SK-N-SH (cell line): ENCODE results near the gene NOP16.

Experiments
- CTCF ChIP-seq: fragments of 200-600 bp; sonication (generic); IDR thresholded peaks from 2 replicates; pipeline ENCODE4 v1.6.1; 2017; ENCODE audit warnings: antibody characterized with exemption, mild to moderate bottlenecking, moderate library complexity
- GABPA ChIP-seq: IDR thresholded peaks from 2 replicates; pipeline ENCODE4 v1.4.0; 2012; ENCODE audit warnings: low read depth, mild to moderate bottlenecking
- GATA2 ChIP-seq: sonication (generic); formaldehyde crosslinking; IDR thresholded peaks from 2 replicates; pipeline ENCODE4 v1.5.0; 2020; ENCODE audit warnings: mild to moderate bottlenecking, missing genetic modification reagents
- MAX ChIP-seq: IDR thresholded peaks from 2 replicates; pipeline ENCODE4 v1.4.0; 2012; ENCODE audit warnings: low read depth
- NFIC ChIP-seq: IDR thresholded peaks from 2 replicates; pipeline ENCODE4 v1.4.0; 2012; ENCODE audit warnings: borderline replicate concordance
- RXRA ChIP-seq: IDR thresholded peaks from 2 replicates; pipeline ENCODE4 v1.4.0; 2012; ENCODE audit warnings: low read depth, mild to moderate bottlenecking, borderline replicate concordance
- SIN3A ChIP-seq: IDR thresholded peaks from 2 replicates; pipeline ENCODE4 v1.6.1; 2012; ENCODE audit warnings: low read depth, mild to moderate bottlenecking, low read length, moderate library complexity, borderline replicate concordance
- TCF12 ChIP-seq: IDR thresholded peaks from 2 replicates; pipeline ENCODE4 v1.4.0; 2012
- YY1 ChIP-seq: IDR thresholded peaks from 2 replicates; pipeline ENCODE4 v1.4.0; 2012; ENCODE audit warnings: low read depth, mild to moderate bottlenecking

GRCh38 chr5:176406436-176407052 is 18.1 kb upstream of the NOP16 start:
- TF ChIP-seq SIN3A, result no peak
- TF ChIP-seq MAX, result no peak
- TF ChIP-seq CTCF, result no peak
- TF ChIP-seq GABPA, result no peak
- TF ChIP-seq RXRA, result no peak
- no peak for TF ChIP-seq YY1
- TF ChIP-seq GATA2 (CRISPR knock-in tag), result no peak
- no peak for TF ChIP-seq NFIC
- TF ChIP-seq TCF12, result no peak
